Measurements from ENCODE around the gene PRICKLE2. TPM values are rescaled to one million over a fixed set of nuclear protein-coding genes. Genes with fewer than 3 reads are reported as not detected.

Gene PRICKLE2
- total RNA-seq, 2 donors from 2014 or later, result 23.4 to 41.5 TPM

DNA sequence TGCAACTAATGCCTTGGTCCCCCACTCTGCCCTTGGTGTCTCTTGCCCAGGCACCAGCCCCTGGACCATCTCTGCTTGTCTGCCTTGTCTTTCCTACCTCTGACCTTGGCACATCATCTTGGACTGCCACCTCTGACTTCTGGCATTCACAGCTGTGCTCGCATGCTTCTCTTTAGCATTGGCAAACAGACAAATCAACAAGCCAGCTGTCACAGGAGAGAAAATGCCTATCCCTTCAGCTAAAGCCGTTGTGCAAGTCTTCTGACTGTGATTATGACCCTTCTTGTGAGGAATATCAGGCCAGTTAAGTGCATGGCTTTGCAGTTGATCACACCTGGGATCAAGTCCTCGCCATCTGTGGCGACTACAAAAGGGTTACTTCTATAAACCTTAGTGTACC lies 84.6 kb downstream of the PRICKLE2 start:
- Histone ChIP-seq H3K4me3 (no peak overlapping the region), H3K9me3 (no peaks in the 10 kb centered on the region), H3K27me3 (no peaks in the 10 kb centered on the region), H3K36me3 (replicated peaks in 1 of 2; ENCODE audit: insufficient read depth in 1 of 2, low read depth in 2 of 2) (no peaks in the 10 kb centered on the region), H3K4me1 (no peaks in the 10 kb centered on the region), H3K27ac (no peak overlapping the region)
- 74 to 92% methylated on average over 4 of the region's 4 CpGs for WGBS, 2 donors
- TF ChIP-seq, protein P1, sequence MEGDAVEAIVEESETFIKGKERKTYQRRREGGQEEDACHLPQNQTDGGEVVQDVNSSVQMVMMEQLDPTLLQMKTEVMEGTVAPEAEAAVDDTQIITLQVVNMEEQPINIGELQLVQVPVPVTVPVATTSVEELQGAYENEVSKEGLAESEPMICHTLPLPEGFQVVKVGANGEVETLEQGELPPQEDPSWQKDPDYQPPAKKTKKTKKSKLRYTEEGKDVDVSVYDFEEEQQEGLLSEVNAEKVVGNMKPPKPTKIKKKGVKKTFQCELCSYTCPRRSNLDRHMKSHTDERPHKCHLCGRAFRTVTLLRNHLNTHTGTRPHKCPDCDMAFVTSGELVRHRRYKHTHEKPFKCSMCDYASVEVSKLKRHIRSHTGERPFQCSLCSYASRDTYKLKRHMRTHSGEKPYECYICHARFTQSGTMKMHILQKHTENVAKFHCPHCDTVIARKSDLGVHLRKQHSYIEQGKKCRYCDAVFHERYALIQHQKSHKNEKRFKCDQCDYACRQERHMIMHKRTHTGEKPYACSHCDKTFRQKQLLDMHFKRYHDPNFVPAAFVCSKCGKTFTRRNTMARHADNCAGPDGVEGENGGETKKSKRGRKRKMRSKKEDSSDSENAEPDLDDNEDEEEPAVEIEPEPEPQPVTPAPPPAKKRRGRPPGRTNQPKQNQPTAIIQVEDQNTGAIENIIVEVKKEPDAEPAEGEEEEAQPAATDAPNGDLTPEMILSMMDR (IDR thresholded peaks at IDR 0.05), result no peak
- TF ChIP-seq POLR2A (IDR thresholded peaks at IDR 0.05), result no peak
- ATAC-seq (no peak), DNase-seq (no peak)
- intact Hi-C loops (cut with DNase I), result no loop called here

DNA sequence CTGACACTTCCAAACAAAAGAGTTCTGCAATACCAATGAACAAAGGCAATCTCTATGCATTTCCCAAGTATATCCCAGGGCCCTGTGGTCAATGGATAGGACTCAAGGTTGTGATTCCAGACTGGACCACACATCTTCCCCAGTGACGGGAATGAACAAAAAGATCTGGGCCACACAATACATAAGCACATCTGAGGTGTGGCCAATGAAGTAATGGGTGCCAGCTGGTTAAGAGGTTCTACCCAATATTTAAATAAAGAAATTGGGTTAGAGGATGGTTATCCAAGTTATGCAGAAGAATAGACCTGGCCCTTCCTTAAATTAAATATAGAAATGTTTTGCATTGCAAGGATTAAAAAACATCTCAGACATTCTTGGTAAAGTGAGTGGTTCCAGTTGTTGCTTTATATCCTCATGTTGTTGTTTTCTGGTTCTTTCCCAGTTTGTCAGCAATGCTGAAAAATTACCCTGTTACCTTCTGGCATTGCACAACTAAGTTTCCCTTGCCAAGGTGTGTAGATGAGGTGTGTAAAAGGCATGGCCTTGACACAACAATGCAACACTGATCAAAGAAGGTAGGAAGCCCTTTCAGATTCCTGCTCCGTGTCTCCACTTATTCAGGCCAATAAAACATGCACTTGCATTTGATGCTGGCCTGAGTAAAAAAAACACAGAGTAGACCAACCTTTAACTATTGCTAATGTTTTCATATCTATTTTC lies 86.5 kb downstream of the PRICKLE2 start:
- WGBS, 2 donors, result 67 to 78% methylated on average over 2 of the region's 2 CpGs
- Histone ChIP-seq H3K9me3 (no peaks in the 10 kb centered on the region), H3K4me1 (no peaks in the 10 kb centered on the region), H3K27me3 (no peaks in the 10 kb centered on the region), H3K27ac (no peak overlapping the region), H3K4me3 (no peak overlapping the region), H3K36me3 (replicated peaks in 1 of 2; ENCODE audit: insufficient read depth in 1 of 2, low read depth in 2 of 2) (no peaks in the 10 kb centered on the region)
- TF ChIP-seq POLR2A (IDR thresholded peaks at IDR 0.05), result no peak
- TF ChIP-seq, protein P1 (IDR thresholded peaks at IDR 0.05), result no peak
- ATAC-seq, result no peak
- DNase-seq, result no peak
- intact Hi-C loops (cut with DNase I), result no loop called here

DNA sequence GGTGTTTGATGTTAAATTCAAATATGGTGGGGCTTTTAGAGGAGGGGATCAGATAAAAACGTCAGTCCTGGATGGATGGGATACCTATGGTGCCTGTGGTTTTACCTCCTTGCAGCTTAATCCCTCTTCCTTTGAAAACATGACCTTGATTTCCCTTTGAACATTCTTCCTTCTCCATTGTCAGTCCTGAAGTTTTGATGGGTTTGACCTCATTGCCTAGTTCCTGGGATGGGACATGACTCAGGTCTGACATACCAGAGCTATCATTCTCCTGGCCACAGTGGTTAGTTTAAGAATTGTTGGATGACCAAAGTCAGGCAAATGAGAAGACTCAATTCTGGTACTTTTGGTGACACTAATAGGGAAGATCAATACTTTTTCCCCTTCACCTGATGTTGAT lies 87.2 kb downstream of the PRICKLE2 start:
- intact Hi-C loops (cut with DNase I), result no loop called here
- 35 to 58% methylated on average over 1 of the region's 1 CpG for WGBS, 2 donors
- Histone ChIP-seq H3K4me3 (no peak overlapping the region), H3K36me3 (replicated peaks in 1 of 2; ENCODE audit: insufficient read depth in 1 of 2, low read depth in 2 of 2) (no peaks in the 10 kb centered on the region), H3K27ac (no peak overlapping the region), H3K27me3 (no peaks in the 10 kb centered on the region), H3K9me3 (no peaks in the 10 kb centered on the region), H3K4me1 (no peaks in the 10 kb centered on the region)
- no peak for DNase-seq
- ATAC-seq, result no peak
- no peak for TF ChIP-seq POLR2A (IDR thresholded peaks at IDR 0.05)
- TF ChIP-seq, protein P1 (IDR thresholded peaks at IDR 0.05), result no peak

DNA sequence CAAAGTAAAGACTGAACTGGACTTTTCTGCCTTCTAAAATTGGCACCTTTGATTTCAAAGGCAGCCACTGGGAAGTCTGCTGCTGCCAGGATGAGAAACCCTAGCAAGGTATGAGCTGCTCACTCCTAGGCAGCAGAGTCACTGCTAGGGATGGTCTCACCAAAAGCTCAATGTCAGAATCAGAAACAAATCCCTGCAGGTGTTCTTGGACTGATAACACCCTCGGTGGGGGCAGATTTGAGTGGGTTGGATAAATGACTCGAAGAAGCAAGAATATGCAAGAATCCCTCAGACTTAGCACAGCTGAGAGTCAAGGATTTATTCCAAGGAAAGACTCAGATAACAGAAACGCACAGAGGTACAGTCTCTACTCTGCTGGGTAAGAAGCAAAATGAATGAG lies 90.4 kb downstream of the PRICKLE2 start:
- H3K27ac ChIP-seq, result no peak overlapping the region

More for the DNA sequence above, 90.4 kb downstream of the PRICKLE2 start:
- WGBS, 2 donors, result 57 to 67% methylated on average over 3 of the region's 3 CpGs
- Histone ChIP-seq H3K27me3 (no peaks in the 10 kb centered on the region), H3K9me3 (no peaks in the 10 kb centered on the region), H3K4me1 (no peaks in the 10 kb centered on the region), H3K36me3 (replicated peaks in 1 of 2; ENCODE audit: insufficient read depth in 1 of 2, low read depth in 2 of 2) (no peaks in the 10 kb centered on the region), H3K4me3 (no peak overlapping the region)
- ATAC-seq (no peak), DNase-seq (no peak)
- intact Hi-C loops (cut with DNase I), result no loop called here
- TF ChIP-seq, protein P1 (IDR thresholded peaks at IDR 0.05), result no peak
- TF ChIP-seq POLR2A (IDR thresholded peaks at IDR 0.05), result no peak

Data from body of pancreas (tissue), 4 donors.